Astrocyte (in vitro differentiated cells and primary cell): ENCODE measurements around the gene ADAMTS17. TPM values are rescaled to one million over a fixed set of nuclear protein-coding genes. Genes with fewer than 3 reads are reported as not detected.

Experiments used
- DNase-seq: peaks from one replicate; pipeline ENCODE4 v3.0.0-alpha.2; 2010; ENCODE audit warnings: low read depth
- FAIRE-seq: peaks from 2 replicates; lab custom pipeline; 2011; peaks lifted over from hg19 to GRCh38; lab: Jason Lieb, UNC
- H2AFZ ChIP-seq: 2 replicates; pipeline ENCODE4 v1.6.0; 2012; ENCODE audit warnings: low read depth, low read length, inconsistent platforms
- H3K27ac ChIP-seq: 2 replicates; pipeline ENCODE4 v1.5.1; 2011; ENCODE audit warnings: low read depth, low read length, inconsistent platforms
- H3K27me3 ChIP-seq: 2 replicates; pipeline ENCODE4 v1.6.0; 2011; ENCODE audit warnings: low read length, inconsistent platforms; ENCODE audit not compliant: insufficient read depth
- H3K36me3 ChIP-seq: 2 replicates; pipeline ENCODE4 v1.5.1; 2011; ENCODE audit warnings: low read length, inconsistent platforms; ENCODE audit not compliant: insufficient read depth
- H3K4me1 ChIP-seq: 2 replicates; pipeline ENCODE4 v1.5.1; 2011; ENCODE audit warnings: low read length, inconsistent platforms; ENCODE audit not compliant: insufficient read depth
- H3K4me2 ChIP-seq: 2 replicates; pipeline ENCODE4 v1.6.0; 2012; ENCODE audit warnings: low read length, inconsistent platforms
- H3K4me3 ChIP-seq: 2 replicates; pipeline ENCODE4 v1.5.1; 2011; ENCODE audit warnings: low read depth, mild to moderate bottlenecking, low read length, inconsistent platforms; ENCODE audit not compliant: insufficient read depth
- H3K79me2 ChIP-seq: 2 replicates; pipeline ENCODE4 v1.6.0; 2012; ENCODE audit warnings: mild to moderate bottlenecking, low read length, inconsistent platforms; ENCODE audit not compliant: insufficient read depth
- H3K9ac ChIP-seq: 2 replicates; pipeline ENCODE4 v1.6.0; 2012; ENCODE audit warnings: mild to moderate bottlenecking, low read length, inconsistent platforms
- H3K9me3 ChIP-seq: 2 replicates; pipeline ENCODE4 v1.5.1; 2012; ENCODE audit warnings: low read depth, mild to moderate bottlenecking, low read length, inconsistent platforms; ENCODE audit not compliant: insufficient read depth
- H4K20me1 ChIP-seq: 2 replicates; pipeline ENCODE4 v1.6.0; 2012; ENCODE audit warnings: low read length, inconsistent platforms; ENCODE audit not compliant: insufficient read depth
- H3K27ac Mint-ChIP-seq: one replicate; pipeline ENCODE4 v1.8.0; 2021; ENCODE audit warnings: mild to moderate bottlenecking, mixed read lengths; ENCODE audit not compliant: unreplicated experiment
- H3K27me3 Mint-ChIP-seq: one replicate; pipeline ENCODE4 v1.8.0; 2021; ENCODE audit warnings: low read depth, mixed read lengths; ENCODE audit not compliant: unreplicated experiment
- H3K36me3 Mint-ChIP-seq: one replicate; pipeline ENCODE4 v1.8.0; 2021; ENCODE audit warnings: low read depth, mixed read lengths; ENCODE audit not compliant: unreplicated experiment
- H3K4me1 Mint-ChIP-seq: one replicate; pipeline ENCODE4 v1.8.0; 2021; ENCODE audit warnings: low read depth, mixed read lengths; ENCODE audit not compliant: unreplicated experiment
- H3K4me3 Mint-ChIP-seq: one replicate; pipeline ENCODE4 v1.8.0; 2021; ENCODE audit warnings: mild to moderate bottlenecking, moderate library complexity, mixed read lengths; ENCODE audit not compliant: unreplicated experiment
- H3K9me3 Mint-ChIP-seq: one replicate; pipeline ENCODE4 v1.8.0; 2021; ENCODE audit warnings: mild to moderate bottlenecking, mixed read lengths; ENCODE audit not compliant: unreplicated experiment
- EZH2 ChIP-seq: IDR thresholded peaks from 2 replicates; pipeline ENCODE4 v1.6.1; 2012; ENCODE audit warnings: mild to moderate bottlenecking, low read length, inconsistent platforms; ENCODE audit not compliant: insufficient read depth
- total RNA-seq: library from RNA; stranded (reverse); gene quantifications from 2 replicates; pipeline ENCODE4 v1.2.1, GENCODE V29; 2021
- TF ChIP-seq, protein P1 (sequence below): IDR thresholded peaks from 2 replicates; pipeline ENCODE4 v1.5.1; 2011; ENCODE audit warnings: low read depth, mild to moderate bottlenecking, inconsistent platforms, low read length, moderate library complexity; ENCODE audit not compliant: insufficient read depth

Gene ADAMTS17
- total RNA-seq, 1 donor from 2014 or later = 0.27 TPM

DNA sequence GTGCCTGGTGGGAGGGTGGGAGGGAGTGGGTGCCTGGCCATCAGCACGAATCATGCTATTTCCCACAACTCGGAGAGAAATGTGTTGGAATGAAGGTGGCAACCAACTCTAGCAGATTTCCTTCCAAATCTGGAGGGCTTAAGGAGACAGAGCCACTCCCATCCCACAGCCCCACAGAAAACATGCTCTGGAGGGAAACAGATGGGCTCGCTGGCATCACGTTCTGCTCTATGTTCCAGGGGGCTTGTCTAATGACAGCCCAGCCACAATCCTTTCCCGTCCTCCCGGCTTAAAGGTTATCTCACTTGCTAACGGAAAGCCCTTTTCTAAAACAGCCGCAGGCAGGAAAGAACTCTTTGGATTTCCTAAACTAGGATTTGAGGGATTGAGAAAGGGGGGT is 65.3 kb downstream of the ADAMTS17 start:
- TF ChIP-seq, protein P1, sequence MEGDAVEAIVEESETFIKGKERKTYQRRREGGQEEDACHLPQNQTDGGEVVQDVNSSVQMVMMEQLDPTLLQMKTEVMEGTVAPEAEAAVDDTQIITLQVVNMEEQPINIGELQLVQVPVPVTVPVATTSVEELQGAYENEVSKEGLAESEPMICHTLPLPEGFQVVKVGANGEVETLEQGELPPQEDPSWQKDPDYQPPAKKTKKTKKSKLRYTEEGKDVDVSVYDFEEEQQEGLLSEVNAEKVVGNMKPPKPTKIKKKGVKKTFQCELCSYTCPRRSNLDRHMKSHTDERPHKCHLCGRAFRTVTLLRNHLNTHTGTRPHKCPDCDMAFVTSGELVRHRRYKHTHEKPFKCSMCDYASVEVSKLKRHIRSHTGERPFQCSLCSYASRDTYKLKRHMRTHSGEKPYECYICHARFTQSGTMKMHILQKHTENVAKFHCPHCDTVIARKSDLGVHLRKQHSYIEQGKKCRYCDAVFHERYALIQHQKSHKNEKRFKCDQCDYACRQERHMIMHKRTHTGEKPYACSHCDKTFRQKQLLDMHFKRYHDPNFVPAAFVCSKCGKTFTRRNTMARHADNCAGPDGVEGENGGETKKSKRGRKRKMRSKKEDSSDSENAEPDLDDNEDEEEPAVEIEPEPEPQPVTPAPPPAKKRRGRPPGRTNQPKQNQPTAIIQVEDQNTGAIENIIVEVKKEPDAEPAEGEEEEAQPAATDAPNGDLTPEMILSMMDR = no peak
- Histone ChIP-seq H3K27ac (no peak overlapping the region), H2AFZ (no peak overlapping the region), H4K20me1 (no peaks in the 10 kb centered on the region), H3K4me2 (no peak overlapping the region), H3K36me3 (no peaks in the 10 kb centered on the region), H3K27me3 (no peaks in the 10 kb centered on the region), H3K79me2 (no peaks in the 10 kb centered on the region), H3K4me1 (no peaks in the 10 kb centered on the region), H3K4me3 (no peak overlapping the region), H3K9me3 (no peaks in the 10 kb centered on the region), H3K9ac (no peak overlapping the region)
- no peak overlapping the region for H3K4me3 Mint-ChIP-seq
- H3K27ac Mint-ChIP-seq = no peak overlapping the region
- no peaks in the 10 kb centered on the region for H3K36me3 Mint-ChIP-seq
- FAIRE-seq (no peak), DNase-seq (no peak)
- peaks cover 2% of the 10 kb centered on the region for H3K4me1 Mint-ChIP-seq
- peaks cover 34% of the 10 kb centered on the region for H3K27me3 Mint-ChIP-seq
- peaks cover 15% of the 10 kb centered on the region for H3K9me3 Mint-ChIP-seq

DNA sequence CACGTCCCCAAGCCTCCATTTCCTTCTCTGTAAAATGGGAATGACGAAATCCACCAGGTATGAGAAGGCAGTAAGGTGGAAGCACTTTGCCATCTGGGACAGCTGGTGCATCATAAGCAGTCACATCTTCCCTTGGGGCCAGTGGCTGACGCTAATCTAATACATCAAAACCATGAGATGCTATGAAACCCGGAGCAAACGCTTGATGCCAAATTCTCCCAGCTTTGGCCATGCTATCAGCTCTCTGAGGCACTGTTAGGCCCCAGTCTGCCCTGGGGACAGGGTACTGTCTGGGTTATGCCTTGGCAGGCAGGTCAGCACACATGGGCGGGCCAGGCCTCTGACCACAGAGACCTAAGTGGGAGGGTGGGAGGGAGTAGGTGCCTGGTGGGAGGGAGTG is 66.1 kb downstream of the ADAMTS17 start:
- Histone ChIP-seq H4K20me1 (no peaks in the 10 kb centered on the region), H3K36me3 (no peaks in the 10 kb centered on the region), H3K4me1 (no peaks in the 10 kb centered on the region), H3K79me2 (no peaks in the 10 kb centered on the region), H2AFZ (no peak overlapping the region), H3K4me2 (no peak overlapping the region), H3K4me3 (no peak overlapping the region), H3K27me3 (no peaks in the 10 kb centered on the region), H3K27ac (no peak overlapping the region), H3K9me3 (no peaks in the 10 kb centered on the region), H3K9ac (no peak overlapping the region)
- Mint-ChIP-seq H3K27me3 (peaks cover 31% of the 10 kb centered on the region), H3K9me3 (peaks cover 15% of the 10 kb centered on the region), H3K36me3 (no peaks in the 10 kb centered on the region), H3K27ac (no peak overlapping the region), H3K4me3 (no peak overlapping the region), H3K4me1 (peaks cover 2% of the 10 kb centered on the region)
- TF ChIP-seq EZH2 = no peak
- FAIRE-seq = no peak
- DNase-seq = no peak

DNA sequence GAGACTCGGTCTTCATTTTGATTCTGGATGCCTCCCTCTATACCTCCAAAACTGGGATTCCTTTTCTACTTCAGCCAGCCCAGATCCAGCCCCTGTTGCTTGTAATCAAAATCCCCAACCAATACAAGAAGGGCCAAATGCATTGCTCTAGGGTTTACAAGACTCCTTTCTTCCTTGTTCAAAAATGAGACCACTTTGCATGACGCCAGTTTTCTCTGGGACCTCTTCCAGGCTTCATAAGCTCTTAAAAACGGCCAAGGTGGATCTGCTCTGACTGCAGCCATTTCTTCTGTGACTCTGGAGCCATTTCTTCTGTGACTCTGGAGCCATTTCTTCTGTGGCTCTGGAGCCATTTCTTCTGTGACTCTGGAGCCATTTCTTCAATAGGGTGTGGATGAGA is 71.9 kb downstream of the ADAMTS17 start:
- Mint-ChIP-seq H3K27ac (no peak overlapping the region), H3K4me1 (no peaks in the 10 kb centered on the region), H3K4me3 (no peak overlapping the region), H3K9me3 (peaks cover 13% of the 10 kb centered on the region), H3K27me3 (peaks cover 30% of the 10 kb centered on the region), H3K36me3 (no peaks in the 10 kb centered on the region)
- Histone ChIP-seq H3K4me1 (no peaks in the 10 kb centered on the region), H3K79me2 (no peaks in the 10 kb centered on the region), H3K4me3 (no peak overlapping the region), H3K27ac (no peak overlapping the region), H3K4me2 (no peak overlapping the region), H3K36me3 (no peaks in the 10 kb centered on the region), H3K9ac (no peak overlapping the region), H2AFZ (no peak overlapping the region), H3K27me3 (no peaks in the 10 kb centered on the region), H4K20me1 (no peaks in the 10 kb centered on the region), H3K9me3 (no peaks in the 10 kb centered on the region)
- TF ChIP-seq, protein P1 = no peak
- TF ChIP-seq EZH2 = no peak
- DNase-seq (no peak), FAIRE-seq (no peak)
